ENCODE measurements around the gene KCNQ1OT1. TPM values are rescaled to one million over a fixed set of nuclear protein-coding genes. Genes with fewer than 3 reads are reported as not detected.

The KCNQ1OT1 gene
- total RNA-seq, 1 donor from 2014 or later = 6.8 TPM

DNA sequence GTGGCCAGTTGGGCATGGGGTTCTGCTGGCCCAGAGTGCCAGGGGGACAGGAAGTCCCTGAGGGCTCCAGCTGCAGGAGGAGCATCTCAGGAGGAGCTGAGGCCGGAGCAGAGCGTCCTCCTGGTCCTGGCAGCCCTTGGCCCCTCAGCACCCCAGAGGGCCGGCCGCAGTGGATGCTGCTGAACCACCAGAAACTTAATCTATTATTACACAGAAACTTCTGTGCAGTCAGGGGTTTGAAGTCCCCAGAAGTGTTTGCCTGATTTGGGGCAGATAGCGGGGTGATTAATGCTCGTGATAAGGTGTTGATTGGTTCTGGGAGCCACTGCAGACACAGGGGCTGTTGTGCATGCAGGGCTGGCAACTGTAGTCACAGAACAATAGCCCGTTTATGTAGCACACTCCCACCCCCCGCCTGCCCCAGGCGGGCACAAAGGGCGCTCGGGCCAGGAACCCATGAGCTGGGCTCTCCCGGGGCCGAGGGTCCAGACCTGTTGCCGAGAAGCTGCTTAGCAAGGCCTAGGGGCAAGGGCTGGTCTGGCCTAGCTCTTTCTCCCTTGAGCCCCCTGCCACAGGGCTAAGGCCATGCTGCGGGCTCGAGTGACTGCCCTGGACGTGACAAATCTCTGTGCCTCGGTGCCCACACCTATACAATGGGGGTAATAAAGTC lies 29.0 kb upstream of the KCNQ1OT1 start:
- Histone ChIP-seq H3K36me3 (ENCODE audit: control insufficient read depth in 3 of 3, insufficient read depth in 3 of 3, low read length in 3 of 3) (no peaks in the 10 kb centered on the region), H3K27ac (ENCODE audit: low read depth, low read length) (no peak overlapping the region), H3K9ac (ENCODE audit: low read depth in 1 of 3, low read length in 3 of 3) (no peak overlapping the region), H3K27me3 (ENCODE audit: control insufficient read depth in 3 of 3, insufficient read depth in 3 of 3, low read length in 3 of 3) (no peaks in the 10 kb centered on the region), H3K4me1 (ENCODE audit: control insufficient read depth in 3 of 3, insufficient read depth in 3 of 3, low read length in 3 of 3) (peaks cover 7 to 24% (median 16%) of the 10 kb centered on the region in 3 donors), H3K4me3 (ENCODE audit: low read length in 3 of 3) (no peak overlapping the region), H3K9me3 (ENCODE audit: control insufficient read depth in 3 of 3, low read length in 3 of 3) (no peaks in the 10 kb centered on the region)

DNA sequence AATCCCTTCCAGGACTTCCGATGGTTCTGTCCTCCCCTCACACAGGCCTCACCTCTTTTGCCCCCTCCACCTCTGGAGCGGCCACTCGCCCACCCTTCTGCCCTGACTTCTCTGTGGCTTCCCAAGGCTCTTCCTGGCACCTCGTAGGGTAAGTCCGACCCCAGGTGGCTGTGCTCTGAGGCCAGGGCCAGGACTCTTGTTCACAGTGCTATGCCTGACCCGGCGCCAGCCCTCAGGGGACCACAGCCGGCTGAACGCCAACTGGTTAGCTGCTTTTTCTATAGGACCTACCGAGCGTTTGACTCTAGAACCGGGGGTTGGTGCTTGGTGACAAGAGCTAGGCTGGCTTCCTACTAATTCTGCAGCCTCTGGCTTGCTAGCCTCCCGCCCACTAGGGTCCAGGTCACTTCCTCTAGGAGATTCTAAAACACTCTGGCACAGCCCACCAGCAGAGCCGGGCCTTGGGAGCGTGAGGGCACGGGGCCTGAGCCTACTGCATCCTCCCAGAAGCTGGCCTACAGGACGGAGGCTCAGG lies 28.4 kb upstream of the KCNQ1OT1 start:
- no peak overlapping the region for H3K4me3 ChIP-seq (ENCODE audit: low read length in 3 of 3)
- H3K27me3 ChIP-seq (ENCODE audit: control insufficient read depth in 3 of 3, insufficient read depth in 3 of 3, low read length in 3 of 3) = no peaks in the 10 kb centered on the region
- no peak overlapping the region for H3K9ac ChIP-seq (ENCODE audit: low read depth in 1 of 3, low read length in 3 of 3)
- H3K4me1 ChIP-seq (ENCODE audit: control insufficient read depth in 3 of 3, insufficient read depth in 3 of 3, low read length in 3 of 3) = peaks cover 7 to 25% (median 16%) of the 10 kb centered on the region in 3 donors
- no peaks in the 10 kb centered on the region for H3K9me3 ChIP-seq (ENCODE audit: control insufficient read depth in 3 of 3, low read length in 3 of 3)
- H3K27ac ChIP-seq (ENCODE audit: low read depth, low read length) = no peak overlapping the region
- no peaks in the 10 kb centered on the region for H3K36me3 ChIP-seq (ENCODE audit: control insufficient read depth in 3 of 3, insufficient read depth in 3 of 3, low read length in 3 of 3)

DNA sequence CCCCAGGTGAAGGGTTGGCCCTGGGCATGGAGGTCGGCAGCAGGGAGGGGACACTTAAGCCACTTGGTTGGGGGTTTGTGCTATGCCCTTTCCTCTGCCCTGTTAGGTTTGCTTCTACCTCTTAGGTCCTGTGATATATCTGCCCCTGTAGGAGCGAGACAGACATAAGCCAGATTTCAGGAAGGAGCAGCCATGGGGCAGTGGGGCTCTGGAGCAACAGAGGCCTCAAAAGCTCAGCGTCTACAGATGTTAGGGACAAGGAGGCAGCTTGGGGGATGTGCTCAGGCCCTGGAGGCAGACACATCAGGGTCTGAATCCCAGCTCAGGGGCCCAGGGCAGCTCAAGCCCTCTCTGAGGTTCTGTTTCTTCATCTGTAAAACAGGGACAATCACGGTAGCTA lies 27.2 kb upstream of the KCNQ1OT1 start:
- H3K9ac ChIP-seq (ENCODE audit: low read depth in 1 of 3, low read length in 3 of 3) = no peak overlapping the region
- H3K4me1 ChIP-seq (ENCODE audit: control insufficient read depth in 3 of 3, insufficient read depth in 3 of 3, low read length in 3 of 3) = peaks cover 7 to 28% (median 16%) of the 10 kb centered on the region in 3 donors
- no peaks in the 10 kb centered on the region for H3K36me3 ChIP-seq (ENCODE audit: control insufficient read depth in 3 of 3, insufficient read depth in 3 of 3, low read length in 3 of 3)
- H3K27ac ChIP-seq (ENCODE audit: low read depth, low read length) = no peak overlapping the region
- H3K4me3 ChIP-seq (ENCODE audit: low read length in 3 of 3) = no peak overlapping the region
- H3K9me3 ChIP-seq (ENCODE audit: control insufficient read depth in 3 of 3, low read length in 3 of 3) = no peaks in the 10 kb centered on the region
- H3K27me3 ChIP-seq (ENCODE audit: control insufficient read depth in 3 of 3, insufficient read depth in 3 of 3, low read length in 3 of 3) = no peaks in the 10 kb centered on the region

DNA sequence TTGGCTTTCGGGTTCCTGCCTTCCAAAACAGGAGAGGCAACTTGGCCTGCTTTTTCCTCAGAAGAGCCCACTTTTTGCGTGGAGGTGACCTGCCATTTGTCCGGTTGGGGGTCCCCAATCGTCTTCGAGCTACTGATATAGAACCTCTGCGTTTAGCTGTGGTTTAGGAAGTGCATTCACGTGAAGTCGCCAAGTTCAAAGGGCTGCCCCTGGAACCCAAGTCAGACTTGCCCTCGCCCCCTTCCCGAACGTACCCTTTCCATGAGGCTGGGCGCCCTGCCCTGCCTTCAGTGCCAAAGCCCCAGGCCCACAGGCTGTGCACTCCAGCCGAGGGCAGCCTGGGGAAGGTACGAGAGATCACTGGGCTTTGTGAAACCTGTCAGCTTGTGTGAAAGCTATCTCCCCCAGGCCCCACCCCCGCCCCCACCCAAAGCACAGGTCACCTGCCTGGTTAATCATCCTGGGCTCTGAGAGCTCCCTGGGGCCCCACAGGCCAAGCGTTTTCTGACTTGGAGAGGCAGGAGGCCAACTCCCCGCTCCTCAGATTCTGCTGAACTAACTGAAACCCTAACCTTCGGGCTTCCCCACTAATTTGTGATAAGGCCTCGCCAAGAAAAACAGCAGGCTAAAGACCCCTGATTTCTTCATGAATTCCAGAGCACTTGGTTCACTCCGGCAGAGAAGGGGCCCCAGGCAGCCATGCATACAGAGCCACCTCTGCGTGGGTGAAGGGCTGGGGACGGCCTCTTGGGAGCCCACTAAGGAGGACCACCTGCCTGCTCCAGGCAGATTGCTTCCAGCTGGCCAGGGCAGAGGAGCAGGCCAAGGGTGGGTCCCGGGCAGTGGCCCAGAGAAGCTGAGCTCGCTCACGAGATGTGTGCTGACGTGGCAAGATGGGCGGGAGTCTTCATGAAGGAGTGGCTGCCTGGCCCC lies 25.8 kb upstream of the KCNQ1OT1 start:
- Histone ChIP-seq H3K27ac (ENCODE audit: low read depth, low read length) (peak overlapping the region; percentile 19), H3K27me3 (ENCODE audit: control insufficient read depth in 3 of 3, insufficient read depth in 3 of 3, low read length in 3 of 3) (no peaks in the 10 kb centered on the region), H3K4me1 (ENCODE audit: control insufficient read depth in 3 of 3, insufficient read depth in 3 of 3, low read length in 3 of 3) (peaks cover 7 to 23% (median 16%) of the 10 kb centered on the region in 3 donors), H3K36me3 (ENCODE audit: control insufficient read depth in 3 of 3, insufficient read depth in 3 of 3, low read length in 3 of 3) (no peaks in the 10 kb centered on the region), H3K9me3 (ENCODE audit: control insufficient read depth in 3 of 3, low read length in 3 of 3) (no peaks in the 10 kb centered on the region), H3K9ac (ENCODE audit: low read depth in 1 of 3, low read length in 3 of 3) (no peak overlapping the region), H3K4me3 (ENCODE audit: low read length in 3 of 3) (no peak overlapping the region)

DNA sequence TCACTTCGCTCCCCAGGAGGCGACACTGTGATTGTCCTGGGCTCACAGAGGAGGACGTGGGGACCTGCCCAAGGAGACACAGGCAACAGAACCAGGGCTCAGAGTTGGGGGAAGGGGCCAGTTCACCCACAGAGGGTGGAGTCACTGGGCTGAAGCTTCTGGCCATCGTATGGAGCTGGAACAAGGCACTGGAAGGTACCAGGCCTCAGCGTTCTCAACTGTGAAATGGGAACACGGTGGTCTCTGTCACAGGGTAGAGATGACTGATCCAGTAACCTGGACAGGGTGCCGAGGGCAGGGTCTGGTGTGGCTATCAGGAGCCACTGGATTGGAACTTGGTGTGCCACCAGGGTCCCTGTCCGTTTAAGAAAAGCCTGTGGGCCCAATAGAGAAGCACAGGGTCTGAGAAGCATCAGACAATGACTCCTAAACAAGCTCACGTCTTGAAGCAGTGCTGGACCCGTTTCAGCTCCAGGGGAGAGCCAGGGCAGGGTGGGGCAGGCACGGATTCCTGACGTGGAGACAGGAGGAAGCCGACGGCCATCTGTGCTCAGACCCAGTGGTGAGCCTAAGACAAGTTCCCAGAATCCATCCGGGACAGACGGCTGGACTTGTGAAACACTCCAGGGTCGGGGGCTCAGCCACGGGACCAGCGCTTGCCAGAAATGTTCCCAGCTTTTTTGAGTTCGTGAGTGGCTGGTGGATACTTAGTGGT lies 25.0 kb upstream of the KCNQ1OT1 start:
- peaks cover 7 to 20% (median 16%) of the 10 kb centered on the region in 3 donors for H3K4me1 ChIP-seq (ENCODE audit: control insufficient read depth in 3 of 3, insufficient read depth in 3 of 3, low read length in 3 of 3)
- H3K27ac ChIP-seq (ENCODE audit: low read depth, low read length) = peak overlapping the region; percentile 19
- H3K4me3 ChIP-seq (ENCODE audit: low read length in 3 of 3) = no peak overlapping the region
- no peaks in the 10 kb centered on the region for H3K36me3 ChIP-seq (ENCODE audit: control insufficient read depth in 3 of 3, insufficient read depth in 3 of 3, low read length in 3 of 3)
- no peaks in the 10 kb centered on the region for H3K27me3 ChIP-seq (ENCODE audit: control insufficient read depth in 3 of 3, insufficient read depth in 3 of 3, low read length in 3 of 3)
- H3K9me3 ChIP-seq (ENCODE audit: control insufficient read depth in 3 of 3, low read length in 3 of 3) = no peaks in the 10 kb centered on the region
- H3K9ac ChIP-seq (ENCODE audit: low read depth in 1 of 3, low read length in 3 of 3) = no peak overlapping the region

DNA sequence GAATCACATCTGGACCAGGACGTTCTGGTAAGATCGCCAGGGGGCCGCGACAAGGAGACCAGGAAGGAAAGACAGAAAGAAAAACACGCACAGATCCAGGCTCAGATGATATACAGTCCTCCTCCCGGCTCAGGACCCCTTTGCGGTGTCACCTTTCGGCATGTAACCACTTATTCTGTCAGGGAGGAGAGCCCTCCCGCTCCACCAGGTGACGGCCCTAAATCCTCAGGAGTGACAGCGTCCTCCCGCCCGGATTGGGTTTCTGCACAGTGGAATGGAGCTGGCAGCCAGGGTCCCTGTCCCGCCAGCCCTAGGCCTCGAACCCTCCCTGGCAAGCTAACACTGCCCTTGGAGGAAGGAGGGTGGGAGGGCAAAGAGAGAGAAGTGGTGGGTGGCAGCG lies 24.3 kb upstream of the KCNQ1OT1 start:
- Histone ChIP-seq H3K36me3 (ENCODE audit: control insufficient read depth in 3 of 3, insufficient read depth in 3 of 3, low read length in 3 of 3) (no peaks in the 10 kb centered on the region), H3K4me1 (ENCODE audit: control insufficient read depth in 3 of 3, insufficient read depth in 3 of 3, low read length in 3 of 3) (peaks cover 7 to 20% (median 16%) of the 10 kb centered on the region in 3 donors), H3K27me3 (ENCODE audit: control insufficient read depth in 3 of 3, insufficient read depth in 3 of 3, low read length in 3 of 3) (no peaks in the 10 kb centered on the region), H3K27ac (ENCODE audit: low read depth, low read length) (no peak overlapping the region), H3K4me3 (ENCODE audit: low read length in 3 of 3) (peak overlapping the region in 1 of 3 donors; percentile 41), H3K9me3 (ENCODE audit: control insufficient read depth in 3 of 3, low read length in 3 of 3) (no peaks in the 10 kb centered on the region), H3K9ac (ENCODE audit: low read depth in 1 of 3, low read length in 3 of 3) (no peak overlapping the region)

DNA sequence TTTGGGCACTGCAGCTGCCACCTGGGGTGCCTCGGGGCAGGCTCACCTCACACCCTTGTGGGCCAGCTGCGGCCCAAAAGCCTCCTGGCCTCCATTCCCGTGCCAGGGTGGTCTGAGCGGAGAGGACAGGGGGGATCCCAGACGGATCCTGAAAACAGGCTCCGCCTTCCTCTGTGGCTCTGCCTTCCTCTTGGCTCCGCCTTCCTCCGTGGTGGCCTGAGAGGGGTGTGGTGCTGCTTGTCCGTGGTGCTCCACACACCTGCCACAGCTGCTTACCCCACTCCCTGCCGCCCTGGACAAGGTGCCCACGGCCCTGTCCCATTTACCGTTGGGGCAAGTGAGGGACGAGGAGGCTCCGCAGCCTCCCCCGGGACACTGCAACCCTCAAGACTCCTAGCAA lies 23.2 kb upstream of the KCNQ1OT1 start:
- Histone ChIP-seq H3K9me3 (ENCODE audit: control insufficient read depth in 3 of 3, low read length in 3 of 3) (no peaks in the 10 kb centered on the region), H3K9ac (ENCODE audit: low read depth in 1 of 3, low read length in 3 of 3) (no peak overlapping the region), H3K27ac (ENCODE audit: low read depth, low read length) (no peak overlapping the region), H3K4me1 (ENCODE audit: control insufficient read depth in 3 of 3, insufficient read depth in 3 of 3, low read length in 3 of 3) (peaks cover 7 to 20% (median 16%) of the 10 kb centered on the region in 3 donors), H3K4me3 (ENCODE audit: low read length in 3 of 3) (no peak overlapping the region), H3K27me3 (ENCODE audit: control insufficient read depth in 3 of 3, insufficient read depth in 3 of 3, low read length in 3 of 3) (no peaks in the 10 kb centered on the region), H3K36me3 (ENCODE audit: control insufficient read depth in 3 of 3, insufficient read depth in 3 of 3, low read length in 3 of 3) (no peaks in the 10 kb centered on the region)

DNA sequence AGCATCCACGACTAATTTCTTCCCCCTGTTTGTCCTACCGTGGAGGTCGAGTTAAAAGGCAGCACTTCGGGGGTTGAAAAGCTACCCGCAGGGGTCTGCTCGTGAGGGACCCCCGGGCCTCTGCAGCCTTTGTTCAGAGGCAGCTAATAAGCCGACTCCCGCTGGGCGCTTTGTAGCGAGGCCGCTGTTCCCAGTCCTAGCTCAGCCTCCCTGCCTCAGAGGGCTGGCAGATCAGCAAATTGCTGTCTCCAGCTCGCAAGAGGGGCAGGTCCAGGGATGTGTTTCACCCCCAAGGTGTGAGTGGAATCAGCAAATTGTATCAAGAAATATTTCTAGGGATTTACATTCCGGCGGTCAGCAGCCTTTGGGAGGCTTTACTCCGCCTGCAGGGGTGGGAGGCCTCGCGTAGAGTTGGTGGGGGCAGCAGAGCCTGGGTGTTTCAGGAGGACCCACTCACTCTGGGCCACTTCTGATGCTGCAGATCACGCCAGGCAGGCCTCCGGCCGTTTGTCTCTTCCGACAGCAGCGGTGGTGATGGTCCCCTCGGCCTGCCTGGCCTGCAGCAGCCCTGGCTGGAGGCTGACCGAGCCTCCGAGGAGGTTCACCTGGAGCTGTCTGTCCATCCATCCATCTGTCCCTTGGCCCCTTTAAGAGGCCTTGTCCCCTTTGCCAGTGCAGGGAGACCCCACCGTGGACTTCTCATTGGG lies 21.6 kb upstream of the KCNQ1OT1 start:
- Histone ChIP-seq H3K27ac (ENCODE audit: low read depth, low read length) (no peak overlapping the region), H3K4me3 (ENCODE audit: low read length in 3 of 3) (no peak overlapping the region), H3K9ac (ENCODE audit: low read depth in 1 of 3, low read length in 3 of 3) (no peak overlapping the region), H3K9me3 (ENCODE audit: control insufficient read depth in 3 of 3, low read length in 3 of 3) (no peaks in the 10 kb centered on the region), H3K36me3 (ENCODE audit: control insufficient read depth in 3 of 3, insufficient read depth in 3 of 3, low read length in 3 of 3) (no peaks in the 10 kb centered on the region), H3K27me3 (ENCODE audit: control insufficient read depth in 3 of 3, insufficient read depth in 3 of 3, low read length in 3 of 3) (no peaks in the 10 kb centered on the region), H3K4me1 (ENCODE audit: control insufficient read depth in 3 of 3, insufficient read depth in 3 of 3, low read length in 3 of 3) (peaks cover 7 to 20% (median 19%) of the 10 kb centered on the region in 3 donors)

DNA sequence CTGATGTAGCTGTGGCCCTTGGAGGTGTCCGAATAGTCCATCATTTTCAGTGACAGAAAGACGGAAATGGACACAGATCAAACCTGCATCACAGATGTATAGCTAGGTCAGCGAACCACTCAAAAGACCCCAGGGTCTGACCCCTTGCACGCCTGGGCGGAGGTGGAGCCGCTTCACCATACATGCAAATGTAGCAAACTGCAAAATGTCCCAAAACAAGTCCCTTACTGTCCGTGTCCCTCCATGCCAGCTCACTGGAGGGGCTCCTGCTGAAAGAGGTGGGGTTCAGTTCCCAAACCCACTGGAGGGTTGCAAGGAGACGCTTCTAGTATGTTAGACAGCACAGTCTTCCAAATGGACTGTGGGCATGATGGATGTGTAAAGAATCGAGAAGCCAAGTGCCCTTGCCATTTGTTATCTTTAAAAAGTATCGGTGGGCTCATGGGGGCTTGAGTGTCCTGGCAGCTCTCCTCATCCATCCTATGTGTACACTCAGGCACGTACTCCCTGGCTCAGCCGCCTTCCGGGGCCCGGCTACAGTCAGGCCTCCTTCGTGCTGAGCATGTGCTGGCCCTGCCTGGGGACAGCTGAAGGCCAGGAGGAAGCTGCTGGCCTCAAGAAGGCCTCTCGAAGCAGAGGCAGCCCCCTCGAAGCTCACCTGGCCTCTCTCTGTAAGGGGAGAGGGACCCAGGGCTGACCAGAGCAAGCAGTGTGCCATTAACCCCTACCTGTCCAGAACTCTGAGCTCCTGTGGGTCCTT lies 20.2 kb upstream of the KCNQ1OT1 start:
- no peaks in the 10 kb centered on the region for H3K9me3 ChIP-seq (ENCODE audit: control insufficient read depth in 3 of 3, low read length in 3 of 3)
- no peak overlapping the region for H3K4me3 ChIP-seq (ENCODE audit: low read length in 3 of 3)
- no peaks in the 10 kb centered on the region for H3K27me3 ChIP-seq (ENCODE audit: control insufficient read depth in 3 of 3, insufficient read depth in 3 of 3, low read length in 3 of 3)
- H3K36me3 ChIP-seq (ENCODE audit: control insufficient read depth in 3 of 3, insufficient read depth in 3 of 3, low read length in 3 of 3) = no peaks in the 10 kb centered on the region
- no peak overlapping the region for H3K27ac ChIP-seq (ENCODE audit: low read depth, low read length)
- H3K9ac ChIP-seq (ENCODE audit: low read depth in 1 of 3, low read length in 3 of 3) = no peak overlapping the region
- H3K4me1 ChIP-seq (ENCODE audit: control insufficient read depth in 3 of 3, insufficient read depth in 3 of 3, low read length in 3 of 3) = peaks cover 7 to 15% (median 13%) of the 10 kb centered on the region in 3 donors

Data from skeletal muscle tissue (tissue), 4 donors.